AG10803 (cell line): ENCODE data around the gene PCTP.

Experiments
- DNase-seq: peaks from one replicate; pipeline ENCODE4 v3.0.0; 2010; ENCODE audit warnings: low read depth
- H3K4me3 ChIP-seq: 2 replicates; pipeline ENCODE4 v1.5.1; 2011; ENCODE audit warnings: mild to moderate bottlenecking, low read length, control low read depth
- CTCF ChIP-seq: conservative IDR thresholded peaks from 2 replicates; pipeline ENCODE4 v1.5.1; 2011; ENCODE audit warnings: mild to moderate bottlenecking, low read length, control low read depth, inconsistent platforms

Gene PCTP

GRCh38 chr17:55756689-55757088, 5.8 kb downstream of the PCTP start:
- H3K4me3 ChIP-seq, result no peak overlapping the region
- TF ChIP-seq CTCF, result no peak
- DNase-seq, result no peak

DNA sequence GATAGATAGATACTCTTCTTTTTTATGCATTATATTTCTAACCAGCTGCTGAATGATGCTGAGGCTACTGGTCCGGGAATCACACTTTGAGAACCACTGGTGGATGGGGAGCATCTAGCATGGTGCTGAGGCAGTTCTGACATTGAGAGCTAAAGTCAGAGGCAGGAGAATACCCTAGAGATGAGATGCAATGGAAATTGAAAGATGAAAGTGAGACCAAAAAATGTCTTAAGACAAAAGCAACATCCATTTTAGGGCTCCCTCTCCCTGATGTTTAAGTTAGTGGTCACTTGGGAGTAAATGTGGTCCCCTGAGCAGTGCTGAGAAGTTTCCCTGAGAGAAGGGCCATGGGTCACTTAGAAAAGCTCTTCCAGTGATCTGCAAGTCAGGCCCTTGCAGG, 6.8 kb downstream of the PCTP start:
- no peak overlapping the region for H3K4me3 ChIP-seq
- DNase-seq, result no peak
- TF ChIP-seq CTCF, result no peak

GRCh38 chr17:55758171-55758570, 7.3 kb downstream of the PCTP start:
- H3K4me3 ChIP-seq, result no peak overlapping the region
- no peak for TF ChIP-seq CTCF
- DNase-seq, result no peak

GRCh38 chr17:55760643-55761355, 9.9 kb downstream of the PCTP start:
- no peak for DNase-seq
- no peak for TF ChIP-seq CTCF
- H3K4me3 ChIP-seq, result no peak overlapping the region

DNA sequence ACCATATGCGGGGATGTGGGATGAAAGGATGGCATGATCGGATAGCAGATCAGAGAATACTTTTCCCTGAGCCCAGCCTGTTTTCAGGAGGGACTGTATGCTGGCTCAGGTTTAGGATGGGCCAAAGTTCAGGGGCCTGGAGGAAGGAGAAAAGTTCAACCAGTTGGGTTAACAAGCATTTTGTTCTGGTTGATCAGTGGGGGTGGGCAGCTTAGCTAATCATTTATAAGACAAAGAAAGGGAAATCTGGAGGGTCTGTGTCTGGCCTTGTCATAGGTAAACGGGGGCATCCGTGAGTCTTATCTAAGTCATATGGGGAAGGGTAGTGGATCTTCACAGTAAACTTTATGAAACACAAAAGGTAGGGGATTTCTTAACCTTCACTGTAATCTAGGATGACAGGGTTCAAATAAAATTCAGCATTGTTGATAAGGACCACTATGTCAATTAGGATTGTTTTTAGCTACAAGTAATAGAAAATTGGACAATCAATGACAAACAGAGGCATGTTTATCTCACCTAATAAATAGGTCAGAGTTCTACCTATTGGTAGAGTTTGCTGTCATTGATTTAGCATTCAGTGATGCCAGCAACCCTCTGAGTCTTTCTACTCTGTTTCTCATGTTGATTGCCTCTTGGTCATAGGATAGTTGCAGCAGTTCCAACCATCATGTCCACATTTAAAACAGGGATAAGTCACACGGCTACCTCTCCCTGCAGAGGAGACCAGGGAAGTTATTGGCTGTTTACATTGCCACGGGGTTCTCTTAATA, 11.4 kb downstream of the PCTP start:
- no peak for DNase-seq
- no peak for TF ChIP-seq CTCF
- no peak overlapping the region for H3K4me3 ChIP-seq

GRCh38 chr17:55763856-55764255, 13.0 kb downstream of the PCTP start:
- no peak for TF ChIP-seq CTCF
- DNase-seq, result no peak
- H3K4me3 ChIP-seq, result no peak overlapping the region

GRCh38 chr17:55764610-55765009, 13.8 kb downstream of the PCTP start:
- no peak overlapping the region for H3K4me3 ChIP-seq
- no peak for DNase-seq
- no peak for TF ChIP-seq CTCF
